HG03045 (cell line): ENCODE measurements around the gene NEK4.

Source experiments
- ATAC-seq: cut with Tn5 transposase; IDR thresholded peaks from one replicate; pipeline ENCODE4 v1.9.1; 2021; ENCODE audit warnings: mild to moderate bottlenecking, moderate library complexity; ENCODE audit not compliant: unreplicated experiment

Gene NEK4

GRCh38 chr3:52705438-52705687 lies 65.4 kb downstream of the NEK4 start:
- ATAC-seq = no peak

- ATAC-seq = no peak
Observed at GRCh38 chr3:52704611-52705437, 65.9 kb downstream of the NEK4 start.

GRCh38 chr3:52703341-52703740 lies 67.4 kb downstream of the NEK4 start:
- no peak for ATAC-seq

- no peak for ATAC-seq
Observed at GRCh38 chr3:52697632-52697965, 73.1 kb downstream of the NEK4 start.

- no peak for ATAC-seq
Observed at GRCh38 chr3:52696830-52697631, 73.7 kb downstream of the NEK4 start.

GRCh38 chr3:52695798-52696671 lies 74.7 kb downstream of the NEK4 start:
- no peak for ATAC-seq

GRCh38 chr3:52694528-52695189 lies 76.1 kb downstream of the NEK4 start:
- no peak for ATAC-seq

- no peak for ATAC-seq
Observed at GRCh38 chr3:52693071-52693470, 77.7 kb downstream of the NEK4 start.

GRCh38 chr3:52690560-52690959 lies 80.2 kb downstream of the NEK4 start:
- ATAC-seq = no peak

GRCh38 chr3:52689151-52689550 lies 81.6 kb downstream of the NEK4 start:
- no peak for ATAC-seq

- ATAC-seq = no peak
Observed at GRCh38 chr3:52688266-52688665, 82.5 kb downstream of the NEK4 start.

- ATAC-seq = peak; percentile 74
Observed at GRCh38 chr3:52685709-52686691, 84.7 kb downstream of the NEK4 start, which contains the start of the genes GNL3 and PBRM1. Gene GNL3 (plus strand): TSS chr3:52686032. CDS start chr3:52686093, 61 bp downstream. Gene PBRM1 (minus strand): TSS chr3:52685913.

GRCh38 chr3:52685285-52685708 lies 85.4 kb downstream of the NEK4 start:
- ATAC-seq = peak; percentile 75

- ATAC-seq = no peak
Observed at GRCh38 chr3:52684184-52684583, 86.6 kb downstream of the NEK4 start.

- no peak for ATAC-seq
Observed at GRCh38 chr3:52683611-52684010, 87.1 kb downstream of the NEK4 start.

GRCh38 chr3:52682016-52682415 lies 88.7 kb downstream of the NEK4 start:
- no peak for ATAC-seq

- no peak for ATAC-seq
Observed at GRCh38 chr3:52681596-52681995, 89.1 kb downstream of the NEK4 start.

GRCh38 chr3:52679811-52680210 lies 90.9 kb downstream of the NEK4 start:
- ATAC-seq = no peak

GRCh38 chr3:52679199-52679538 lies 91.6 kb downstream of the NEK4 start:
- no peak for ATAC-seq
